ENCODE data around the gene P2RX6.

GRCh38 chr22:20970939-20971657, 43.9 kb upstream of the P2RX6 start:
- no peak for TF ChIP-seq CTCF (conservative IDR thresholded peaks at IDR 0.05; ENCODE audit: low read length)
- TF ChIP-seq EZH2phosphoT487 (IDR thresholded peaks at IDR 0.05; ENCODE audit: borderline replicate concordance) = no peak

Data from Loucy (cell line).